DMS 273 (cell line): ENCODE results near the gene PHF21B.
"Not testable (repeated sequence)": the region's sequence is repeated elsewhere in the genome, so short reads cannot be mapped to it uniquely, and the experiment has no call there.

ENCODE experiments used
- DNase-seq: peaks from one replicate; lab custom pipeline; 2025; ENCODE audit not compliant: unreplicated experiment; lab: John Stamatoyannopoulos, UW

PHF21B gene

GRCh38 chr22:44936201-44936600 is 73.6 kb downstream of the PHF21B start:
- DNase-seq, result no peak

DNA sequence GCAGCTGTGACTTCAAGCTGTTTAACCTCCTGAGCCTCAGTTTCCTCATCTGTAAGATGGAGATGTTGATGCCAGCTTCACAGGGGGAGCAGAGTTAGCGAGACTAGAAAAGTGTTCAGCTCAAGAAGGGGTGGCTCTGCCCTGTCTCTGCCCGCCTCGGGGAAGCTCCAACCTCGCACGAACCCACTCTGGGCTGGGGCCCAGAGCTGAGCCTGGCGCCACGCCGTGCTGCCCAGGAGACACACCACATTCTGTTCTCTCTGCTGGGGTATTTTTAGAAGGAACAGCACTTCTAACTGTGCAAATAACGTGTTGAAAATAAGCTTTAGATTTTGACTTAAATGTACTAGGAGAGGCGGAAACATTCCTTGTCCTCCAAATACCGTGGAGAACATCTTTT is 74.1 kb downstream of the PHF21B start:
- no peak for DNase-seq

- no peak for DNase-seq
These were observed 75.4 kb downstream of the PHF21B start for GRCh38 chr22:44934454-44934735.

GRCh38 chr22:44933666-44934453 is 75.9 kb downstream of the PHF21B start:
- no peak for DNase-seq

- no peak for DNase-seq
These were observed 77.3 kb downstream of the PHF21B start for GRCh38 chr22:44932493-44932892.

GRCh38 chr22:44931766-44932165 is 78.0 kb downstream of the PHF21B start:
- DNase-seq, result no peak

DNA sequence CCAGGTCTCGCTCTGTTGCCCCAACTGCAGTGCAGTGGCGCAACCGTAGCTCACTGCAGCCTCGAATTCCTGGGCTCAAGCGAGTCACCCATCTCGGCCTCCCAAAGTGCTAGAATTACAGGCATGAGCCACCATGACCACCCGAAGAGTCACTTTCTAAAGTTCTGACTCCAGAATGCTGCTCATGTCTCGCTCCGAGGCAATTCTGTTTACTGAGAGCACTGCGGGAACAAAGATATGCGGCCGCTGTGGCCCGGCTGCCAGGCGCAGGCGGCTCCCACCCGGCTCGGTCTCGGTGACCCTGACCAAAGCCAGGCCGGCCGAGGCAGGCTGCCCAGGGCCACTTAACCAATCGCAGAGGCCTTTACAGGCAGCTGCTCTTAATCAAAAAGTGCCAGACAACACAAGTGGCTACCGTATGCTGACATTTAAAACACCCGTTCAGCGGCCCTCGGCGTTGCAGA is 78.7 kb downstream of the PHF21B start:
- no peak for DNase-seq

GRCh38 chr22:44930711-44931035 is 79.1 kb downstream of the PHF21B start:
- no peak for DNase-seq

GRCh38 chr22:44930016-44930710 is 79.6 kb downstream of the PHF21B start:
- DNase-seq, result no peak

- DNase-seq, result no peak
These were observed 80.3 kb downstream of the PHF21B start for GRCh38 chr22:44929359-44930015.

DNA sequence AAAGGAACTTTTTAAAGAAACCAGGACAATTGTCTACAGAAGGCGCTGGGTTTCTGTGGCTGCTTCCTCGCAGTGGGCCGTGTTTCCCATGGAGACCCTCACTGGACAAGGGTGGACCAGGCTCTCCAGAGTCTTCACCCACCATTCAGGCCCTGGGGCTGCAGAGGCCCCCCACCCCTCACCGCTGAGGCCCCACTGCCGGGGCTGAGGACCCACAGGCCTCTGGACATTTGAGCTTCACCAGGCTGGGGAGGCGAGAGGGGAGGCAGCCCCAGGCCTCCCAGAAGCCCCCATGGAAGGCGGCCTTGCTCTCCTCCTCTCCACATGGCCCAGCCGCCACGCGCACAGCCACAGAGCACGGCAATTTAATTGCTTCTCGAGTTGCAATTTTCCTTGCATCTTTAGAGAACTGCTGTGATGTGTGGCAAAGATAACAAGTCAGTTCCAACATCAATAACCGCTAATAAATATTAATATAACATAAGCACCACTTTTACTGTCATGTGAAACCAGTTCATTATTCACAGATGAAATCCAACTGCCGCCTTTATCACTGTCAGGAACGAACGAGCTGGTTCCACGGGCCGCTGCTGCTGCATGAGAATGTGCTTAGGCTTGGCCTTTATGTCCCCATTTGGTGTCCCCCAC is 81.0 kb downstream of the PHF21B start:
- DNase-seq, result no peak

DNA sequence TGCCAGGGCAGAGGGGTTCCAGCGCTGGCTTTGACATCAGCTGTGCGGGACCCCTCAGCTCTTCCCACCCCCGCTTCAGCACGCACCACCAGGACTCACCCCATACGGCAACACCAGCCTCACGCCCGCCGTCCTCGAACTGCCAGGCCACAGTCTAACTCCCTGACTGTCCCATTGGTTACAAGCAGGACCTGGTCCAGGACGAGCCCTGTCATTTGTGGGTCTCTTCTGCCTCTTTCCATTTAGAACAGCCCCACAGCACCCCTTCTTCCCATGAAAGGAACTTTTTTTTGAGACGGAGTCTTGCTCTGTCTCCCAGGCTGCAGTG is 81.7 kb downstream of the PHF21B start:
- DNase-seq, result no peak

- DNase-seq, result no peak
These were observed 82.2 kb downstream of the PHF21B start for GRCh38 chr22:44927463-44928135.

DNA sequence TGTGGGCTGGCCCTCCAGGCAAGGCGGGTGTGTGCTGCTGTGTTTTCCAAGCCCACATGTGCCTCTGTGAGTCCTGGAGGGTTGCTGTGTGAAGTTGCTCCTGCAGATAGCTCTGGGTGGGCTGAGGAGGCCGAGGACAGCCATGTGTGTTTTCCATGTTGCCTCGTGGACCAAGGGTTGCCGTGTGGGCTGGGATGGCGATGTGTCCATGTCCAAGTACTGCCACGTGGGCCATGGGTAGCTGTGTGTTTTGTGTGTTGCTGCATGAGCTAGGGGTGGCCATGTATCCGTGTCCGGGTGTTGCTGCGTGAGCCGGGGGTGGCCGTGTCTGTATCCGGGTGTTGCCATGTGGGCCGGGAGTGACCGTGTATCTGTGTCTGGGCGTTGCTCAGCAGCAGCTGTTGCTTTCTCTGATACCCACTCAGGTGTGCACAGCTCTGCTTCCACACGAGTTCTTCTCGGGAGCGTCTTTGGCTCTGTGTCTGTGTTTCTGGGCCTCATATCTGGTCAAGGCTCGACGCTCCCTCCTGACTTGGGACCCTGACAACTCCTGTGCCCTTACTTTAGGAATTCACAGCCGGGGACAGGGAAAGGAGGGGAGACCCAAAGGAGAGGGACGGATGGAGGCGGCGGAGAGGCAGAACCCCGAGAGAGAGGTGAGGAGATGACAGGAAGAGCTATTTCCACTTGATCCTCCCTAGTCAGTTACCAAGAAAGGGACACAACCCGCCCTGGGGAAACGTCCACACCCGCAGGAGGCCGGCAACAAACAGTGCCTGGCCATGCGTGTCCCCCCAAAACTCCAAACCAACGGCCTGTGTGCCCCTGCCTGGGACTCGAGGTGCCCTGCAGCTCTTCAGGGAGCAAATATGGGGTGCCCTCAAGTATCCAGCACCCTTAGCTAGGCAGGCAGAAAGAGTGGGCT is 83.1 kb downstream of the PHF21B start:
- DNase-seq, result no peak

DNA sequence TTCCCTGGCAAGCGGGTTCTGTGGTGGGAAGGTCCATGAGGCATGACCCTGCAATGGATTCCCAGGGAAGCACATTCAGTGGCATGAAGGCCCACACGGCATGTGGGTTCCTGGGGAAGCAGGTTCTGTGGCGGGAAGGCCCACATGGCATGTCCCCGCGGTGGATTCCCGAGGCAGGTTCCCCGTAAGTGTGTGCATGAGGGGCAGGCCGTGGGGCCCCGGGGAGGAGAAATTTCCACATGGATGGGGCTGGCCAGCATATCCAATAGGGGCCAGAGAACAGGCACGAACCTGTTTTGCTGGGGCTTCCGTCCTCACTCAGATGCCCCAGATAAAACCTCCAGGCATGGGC is 83.7 kb downstream of the PHF21B start:
- no peak for DNase-seq

GRCh38 chr22:44925465-44926123 is 84.2 kb downstream of the PHF21B start:
- DNase-seq, result no peak

DNA sequence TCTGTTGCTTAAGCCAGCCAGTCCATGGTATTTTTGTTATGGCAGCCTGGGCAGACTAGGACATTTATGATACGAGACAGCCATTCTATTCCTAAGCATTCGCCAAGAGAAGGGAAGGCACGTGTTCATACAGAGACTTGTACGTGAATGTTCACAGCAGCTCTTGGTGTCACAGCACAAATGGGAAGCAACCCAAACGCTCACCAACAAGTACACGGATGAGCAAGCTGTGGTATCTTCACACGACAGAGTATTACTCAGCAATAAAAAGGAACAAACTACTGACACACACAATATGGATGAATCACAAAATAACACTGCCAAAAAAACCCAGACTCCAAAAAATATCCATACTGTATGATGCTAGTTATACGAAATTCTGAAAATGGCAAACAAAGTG is 85.1 kb downstream of the PHF21B start:
- DNase-seq, result no peak

DNA sequence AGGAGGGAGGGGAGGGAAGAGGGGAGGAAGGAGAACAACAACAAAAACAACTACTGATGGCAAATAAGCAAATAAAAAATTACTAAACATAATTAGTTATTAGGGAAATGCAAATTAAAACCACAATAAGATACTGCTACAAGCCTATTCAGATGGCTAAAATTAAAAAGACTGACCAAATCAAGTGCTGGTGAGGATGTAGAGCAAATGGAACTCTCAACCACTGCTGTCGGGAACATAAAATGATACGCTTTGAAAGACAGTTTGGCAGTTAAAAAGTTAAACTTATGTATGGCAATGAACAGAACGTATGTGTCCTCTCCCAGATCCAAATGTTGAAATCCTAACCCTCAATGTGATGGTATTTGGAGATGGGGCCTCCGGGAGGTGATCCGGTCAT is 85.7 kb downstream of the PHF21B start:
- no peak for DNase-seq

DNA sequence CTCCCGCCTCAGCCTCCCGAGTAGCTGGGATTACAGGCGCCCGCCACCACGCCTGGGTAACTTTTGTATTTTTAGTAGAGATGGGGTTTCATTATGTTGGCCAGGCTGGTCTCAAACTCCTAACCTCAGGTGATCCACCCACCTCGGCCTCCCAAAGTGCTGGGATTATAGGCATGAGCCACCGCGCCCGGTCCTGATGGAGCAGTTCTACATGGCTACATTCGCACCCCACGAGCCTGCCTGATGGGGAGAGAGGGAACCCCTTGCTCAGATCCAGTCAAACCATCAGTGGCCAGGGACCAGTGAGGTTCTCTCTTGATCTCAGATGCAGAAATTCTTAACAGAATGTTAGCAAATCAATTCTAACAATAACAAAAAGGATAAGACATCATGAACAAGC is 88.0 kb downstream of the PHF21B start:
- not testable (repeated sequence) for DNase-seq

- DNase-seq, result no peak
These were observed 89.6 kb downstream of the PHF21B start for GRCh38 chr22:44920183-44920582.
